Mononuclear cell (primary cell): ENCODE data around the gene INPP5A. TPM values are rescaled to one million over a fixed set of nuclear protein-coding genes. Genes with fewer than 3 reads are reported as not detected.

ENCODE experiments used
- H3K27me3 ChIP-seq: 2 replicates; pipeline ENCODE4 v1.6.0; 2011; ENCODE audit warnings: low read length, control low read depth; ENCODE audit not compliant: insufficient read depth
- H3K4me1 ChIP-seq: 2 replicates; pipeline ENCODE4 v1.5.1; 2011; ENCODE audit warnings: mild to moderate bottlenecking, low read length, control low read depth; ENCODE audit not compliant: insufficient read depth
- H3K4me3 ChIP-seq: 2 replicates; pipeline ENCODE4 v1.5.1; 2011; ENCODE audit warnings: mild to moderate bottlenecking, low read length, moderate library complexity
- H3K9me3 ChIP-seq: 2 replicates; pipeline ENCODE4 v1.5.1; 2011; ENCODE audit warnings: low read depth, mild to moderate bottlenecking, control low read depth, low read length
- total RNA-seq: library from RNA; depleted of rRNA; stranded (reverse); fragments of >200 nt; gene quantifications from one replicate; pipeline ENCODE4 v1.2.3, GENCODE V29; 2012

INPP5A gene
- total RNA-seq, 1 donor: 18.6 TPM

DNA sequence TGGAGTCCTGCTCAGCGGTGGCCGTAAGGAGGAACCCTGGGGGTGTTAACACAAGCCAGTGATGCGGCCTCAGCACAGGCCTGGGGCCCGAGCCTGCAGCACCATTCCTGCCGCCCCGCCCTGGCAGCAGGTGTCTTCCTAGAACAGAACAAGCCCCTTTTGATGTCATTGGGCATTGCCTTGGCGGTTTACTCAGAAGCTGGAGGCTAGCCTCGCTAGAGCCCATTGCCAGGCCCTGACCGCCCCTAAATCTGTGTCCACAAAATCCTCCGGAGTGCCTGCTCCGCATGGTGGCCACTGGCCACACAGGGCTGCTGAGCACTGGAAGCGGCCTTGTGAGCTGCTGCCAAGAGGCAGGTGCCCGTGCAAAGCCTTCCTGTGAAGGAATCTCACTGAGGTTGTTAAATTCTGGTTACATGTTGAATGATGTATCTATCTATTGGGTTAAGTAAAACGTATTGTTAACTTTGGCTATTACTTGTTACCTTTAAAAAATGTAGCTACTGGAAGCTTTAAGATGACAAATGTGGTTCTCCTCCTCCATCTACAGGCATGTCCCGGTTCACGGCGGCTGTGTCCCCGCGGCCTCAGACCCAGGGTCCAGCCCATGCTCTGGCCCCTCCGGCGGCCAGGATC, 1.2 kb upstream of the INPP5A start:
- peaks cover 48% of the 10 kb centered on the region for H3K4me1 ChIP-seq
- no peaks in the 10 kb centered on the region for H3K9me3 ChIP-seq
- H3K4me3 ChIP-seq: peak overlapping the region; percentile 57
- H3K27me3 ChIP-seq: no peaks in the 10 kb centered on the region

DNA sequence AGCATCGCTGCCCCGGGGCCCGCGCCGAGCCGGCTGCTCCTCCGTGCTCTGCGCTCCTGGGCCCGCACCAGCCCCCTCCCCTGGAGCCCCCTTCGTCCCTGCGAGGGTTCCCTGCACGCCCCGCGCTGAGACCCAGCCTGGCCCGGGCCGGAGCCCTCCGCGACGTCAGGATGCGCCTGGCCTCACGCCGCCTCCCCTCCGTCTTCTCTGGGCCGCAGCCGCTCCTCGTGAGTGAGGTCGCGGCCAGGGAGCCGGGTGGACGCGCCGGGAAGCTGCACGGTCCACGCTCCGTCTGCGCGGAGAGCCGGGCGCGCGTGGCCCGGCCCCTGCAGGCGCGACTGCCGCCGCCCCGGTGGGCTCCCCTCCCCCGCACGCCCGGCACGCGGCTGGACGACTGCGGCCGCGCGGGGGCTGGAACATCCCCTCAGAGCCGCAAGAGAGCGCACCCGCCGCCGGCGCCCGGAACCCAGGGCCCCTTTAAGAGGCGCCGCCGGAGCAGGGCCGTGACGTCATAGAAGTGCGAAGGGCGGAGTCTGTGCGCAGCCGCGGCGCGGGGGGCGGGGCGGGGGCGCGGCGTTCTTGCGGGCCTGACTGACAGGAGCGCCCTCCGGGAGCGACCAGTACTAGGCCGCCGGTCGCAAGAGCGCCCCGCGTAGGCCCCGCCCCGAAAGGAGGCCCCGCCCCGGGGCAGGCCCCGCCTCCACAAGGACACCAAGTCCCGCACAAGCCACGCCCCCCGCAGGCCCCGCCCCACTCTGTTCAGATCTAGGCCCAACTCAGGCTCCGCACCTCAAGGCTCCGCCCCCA, 507 bp upstream of the INPP5A start:
- H3K4me3 ChIP-seq: peak overlapping the region; percentile 57
- peaks cover 55% of the 10 kb centered on the region for H3K4me1 ChIP-seq
- no peaks in the 10 kb centered on the region for H3K27me3 ChIP-seq
- H3K9me3 ChIP-seq: no peaks in the 10 kb centered on the region

DNA sequence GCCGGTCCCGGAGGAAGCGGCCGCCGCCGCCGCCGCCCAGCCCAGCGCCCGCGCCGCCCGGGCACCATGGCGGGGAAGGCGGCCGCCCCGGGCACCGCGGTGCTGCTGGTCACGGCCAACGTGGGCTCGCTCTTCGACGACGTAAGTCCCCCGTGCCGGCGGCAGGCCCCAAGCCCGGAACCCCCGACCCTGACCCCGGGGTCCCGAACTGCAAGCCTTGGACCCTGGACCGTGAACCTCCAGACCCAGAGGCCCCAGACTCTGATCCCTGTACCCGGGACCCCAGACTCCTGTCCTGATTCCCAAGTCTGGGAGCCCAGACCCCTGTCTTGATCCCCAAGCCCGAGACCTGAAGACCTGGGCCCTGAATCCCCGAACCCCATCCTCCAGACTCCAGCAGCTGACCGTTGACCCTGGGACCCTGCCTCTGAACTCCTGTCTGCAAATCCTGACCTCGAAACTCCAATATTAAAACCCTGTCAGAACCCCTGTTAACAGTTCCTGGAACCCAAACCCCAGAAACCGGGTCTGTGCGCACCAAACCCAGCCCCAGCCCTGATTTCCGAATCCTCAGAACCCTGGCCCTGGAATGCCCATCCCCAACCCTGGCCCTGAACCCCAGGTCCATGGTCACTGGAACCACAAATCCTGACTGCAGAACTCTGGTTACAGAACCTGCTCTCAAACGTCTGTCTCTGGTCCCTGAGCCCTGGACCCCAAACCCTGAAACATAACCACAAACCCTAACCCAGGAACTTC, 623 bp downstream of the INPP5A start:
- no peaks in the 10 kb centered on the region for H3K27me3 ChIP-seq
- peaks cover 61% of the 10 kb centered on the region for H3K4me1 ChIP-seq
- H3K4me3 ChIP-seq: peak overlapping the region; percentile 59
- H3K9me3 ChIP-seq: no peaks in the 10 kb centered on the region

DNA sequence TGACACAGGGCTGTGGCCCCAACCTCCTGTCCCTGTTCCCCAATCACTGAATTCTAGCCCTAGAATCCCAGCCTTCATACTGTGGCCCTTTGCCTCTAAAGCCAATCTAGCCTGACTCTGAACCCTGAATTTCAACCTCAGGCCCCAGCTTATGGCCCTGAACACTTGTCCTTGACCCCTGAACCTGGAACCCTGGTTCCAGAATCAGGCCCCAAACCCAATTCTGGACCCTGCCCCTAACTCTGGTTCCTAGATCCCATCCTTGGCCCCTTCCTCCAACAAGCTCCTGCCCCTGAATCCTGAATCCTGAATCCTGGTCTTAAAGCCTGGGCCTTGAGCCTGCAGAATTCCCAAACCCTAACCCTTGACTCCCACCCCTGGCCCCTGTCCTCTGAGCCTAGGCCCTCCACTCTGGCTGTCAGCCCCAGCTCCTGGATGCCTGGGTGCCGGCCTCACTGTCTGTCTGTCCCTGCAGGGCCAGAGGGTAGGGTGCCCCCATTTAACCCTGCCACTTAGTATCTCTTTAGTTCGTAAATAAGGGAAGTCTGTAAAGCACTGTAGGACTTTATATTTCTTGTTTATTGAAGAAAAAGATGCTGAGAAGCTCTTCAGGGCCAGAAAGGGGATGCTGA, 1.3 kb downstream of the INPP5A start:
- Histone ChIP-seq H3K4me3 (peak overlapping the region; percentile 59), H3K27me3 (no peaks in the 10 kb centered on the region), H3K4me1 (peaks cover 65% of the 10 kb centered on the region), H3K9me3 (no peaks in the 10 kb centered on the region)

DNA sequence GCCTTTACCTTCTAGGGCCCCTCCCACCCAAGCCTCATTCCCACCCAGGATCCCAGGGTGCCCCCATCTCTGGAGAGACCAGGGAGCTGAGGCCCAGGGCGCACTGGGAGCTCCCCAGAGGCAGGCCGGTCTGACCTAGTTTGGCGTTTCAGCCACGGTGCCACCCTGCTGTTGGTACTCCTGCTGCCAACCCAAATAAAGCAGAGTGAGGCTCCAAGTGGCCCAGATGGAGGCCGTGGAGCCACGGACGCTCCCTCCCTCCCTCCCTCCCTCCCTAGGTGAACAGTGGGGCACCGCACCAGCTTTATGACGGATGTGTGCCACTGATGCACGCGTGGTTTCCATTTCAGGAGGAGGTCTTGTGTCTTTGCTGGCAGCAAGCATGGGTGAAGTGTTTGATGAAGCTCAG, 1.8 kb downstream of the INPP5A start:
- H3K4me3 ChIP-seq: no peak overlapping the region
- H3K27me3 ChIP-seq: no peaks in the 10 kb centered on the region

DNA sequence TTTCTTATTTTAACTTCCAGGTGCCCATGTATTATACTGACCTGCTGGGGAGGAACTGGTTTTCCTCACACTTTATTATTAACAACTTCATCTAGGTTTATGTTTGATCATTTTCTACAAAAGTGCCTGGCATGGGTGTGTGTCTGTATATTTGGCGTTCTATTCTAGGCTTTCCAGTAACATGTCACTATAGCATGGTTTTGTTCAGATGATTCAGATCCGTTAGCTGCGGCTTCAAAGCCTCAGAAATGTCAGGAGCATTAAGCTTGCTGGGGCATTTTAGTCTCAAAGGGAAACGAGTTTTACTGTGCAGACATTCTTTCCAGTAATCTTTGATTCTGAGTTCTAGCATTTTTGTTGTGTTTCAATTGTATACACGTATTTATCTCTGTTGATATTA, 2.3 kb downstream of the INPP5A start:
- H3K4me3 ChIP-seq: no peak overlapping the region
- peaks cover 75% of the 10 kb centered on the region for H3K4me1 ChIP-seq
- no peaks in the 10 kb centered on the region for H3K27me3 ChIP-seq
- no peaks in the 10 kb centered on the region for H3K9me3 ChIP-seq

More for the DNA sequence above, 1.8 kb downstream of the INPP5A start:
- peaks cover 70% of the 10 kb centered on the region for H3K4me1 ChIP-seq
- no peaks in the 10 kb centered on the region for H3K9me3 ChIP-seq

DNA sequence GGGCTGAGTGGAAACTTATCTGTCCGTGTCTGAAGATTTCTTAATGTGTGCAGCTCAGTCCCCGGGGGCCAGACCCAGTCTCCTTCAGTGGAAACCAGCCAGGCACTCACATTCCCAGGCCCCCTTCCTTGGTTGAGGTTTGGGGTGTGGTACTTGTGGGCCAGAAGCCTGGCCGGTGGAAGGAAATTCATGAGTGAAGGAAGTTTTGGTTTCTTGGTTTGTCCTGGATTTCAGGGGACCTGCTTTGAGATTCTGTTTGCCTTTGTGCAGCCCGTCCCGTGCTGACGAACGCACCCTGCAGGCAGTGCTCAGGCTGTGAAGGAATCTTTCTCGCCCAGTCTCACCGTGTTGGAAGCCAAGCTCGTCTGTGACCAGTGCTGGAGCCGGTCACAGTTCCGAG, 2.9 kb downstream of the INPP5A start:
- no peaks in the 10 kb centered on the region for H3K9me3 ChIP-seq
- H3K27me3 ChIP-seq: no peaks in the 10 kb centered on the region
- H3K4me3 ChIP-seq: no peak overlapping the region
- H3K4me1 ChIP-seq: peaks cover 81% of the 10 kb centered on the region

DNA sequence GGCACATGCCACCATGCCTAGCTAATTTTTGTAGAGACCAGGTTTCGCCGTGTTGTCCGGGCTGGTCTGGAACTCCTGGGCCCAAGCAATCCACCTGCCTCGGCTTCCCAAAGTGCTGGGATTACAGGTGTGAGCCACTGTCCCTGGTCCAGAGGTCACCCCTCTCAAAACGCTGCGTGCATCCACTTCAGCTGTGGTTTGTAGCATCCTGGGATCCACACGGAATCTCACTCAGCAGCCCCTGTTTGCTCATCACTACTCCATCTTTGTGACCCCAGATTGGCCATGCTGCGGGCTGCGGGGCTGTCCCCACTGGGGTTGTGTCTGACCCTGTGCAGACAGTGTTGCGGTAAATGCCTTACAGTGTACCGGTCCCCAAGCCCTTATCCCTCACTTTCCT, 3.5 kb downstream of the INPP5A start:
- no peaks in the 10 kb centered on the region for H3K9me3 ChIP-seq
- H3K4me3 ChIP-seq: no peak overlapping the region
- H3K27me3 ChIP-seq: no peaks in the 10 kb centered on the region
- peaks cover 82% of the 10 kb centered on the region for H3K4me1 ChIP-seq

DNA sequence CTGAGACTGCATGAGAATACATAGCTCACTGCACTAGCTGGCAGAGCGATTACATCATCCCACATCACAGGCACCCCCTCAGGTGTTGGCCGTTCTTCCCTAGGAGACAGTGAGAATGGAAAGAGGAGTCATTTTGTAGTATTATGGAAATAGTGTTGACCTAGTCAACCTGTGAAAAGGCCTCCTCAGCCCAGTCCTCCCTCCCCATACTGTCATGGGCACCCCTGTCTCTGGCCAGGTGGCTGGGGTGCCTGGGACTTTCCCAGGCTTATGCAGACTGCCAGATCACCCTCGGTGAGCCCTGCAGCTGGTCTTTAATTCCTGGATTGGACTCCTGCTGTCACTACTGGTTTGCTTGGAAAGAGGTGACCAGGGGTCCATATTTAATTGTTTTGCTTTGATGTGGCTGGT, 4.0 kb downstream of the INPP5A start:
- Histone ChIP-seq H3K4me1 (peaks cover 82% of the 10 kb centered on the region), H3K4me3 (no peak overlapping the region), H3K27me3 (no peaks in the 10 kb centered on the region), H3K9me3 (no peaks in the 10 kb centered on the region)

DNA sequence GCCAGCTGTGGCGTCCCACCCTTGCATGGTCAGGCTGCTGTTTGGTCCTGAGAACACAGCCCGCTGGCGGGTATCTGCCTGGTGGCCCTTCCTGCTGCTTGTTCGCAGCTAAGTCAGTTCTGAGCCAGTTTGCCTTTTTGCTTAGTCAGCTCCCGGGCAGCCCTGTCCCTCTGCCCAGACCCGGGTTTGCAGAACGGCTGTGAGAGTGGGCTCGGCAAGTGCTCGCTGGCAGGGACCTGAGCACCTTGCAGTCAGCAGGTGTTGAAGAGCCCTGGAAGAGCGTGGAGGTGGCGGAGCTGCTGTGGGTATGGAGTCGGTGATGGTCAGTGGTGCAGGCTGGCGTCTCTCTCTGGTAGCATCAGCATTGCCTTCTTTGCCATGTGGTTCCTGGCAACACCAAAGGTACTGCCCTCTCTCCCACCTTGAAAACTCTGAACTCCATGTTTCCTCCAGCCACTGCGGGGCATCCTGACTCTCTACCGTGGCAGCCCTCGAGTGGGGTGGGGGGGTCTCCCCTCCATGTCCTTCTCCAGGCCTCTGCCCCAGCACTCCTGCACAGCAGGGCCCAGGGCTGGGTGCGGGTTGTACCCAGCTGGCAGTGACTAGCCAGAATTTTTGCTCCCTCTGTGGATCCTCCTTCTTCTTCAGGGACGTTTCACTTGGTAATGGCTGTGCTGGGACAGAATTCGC, 4.6 kb downstream of the INPP5A start:
- Histone ChIP-seq H3K9me3 (no peaks in the 10 kb centered on the region), H3K27me3 (no peaks in the 10 kb centered on the region), H3K4me3 (no peak overlapping the region), H3K4me1 (peaks cover 84% of the 10 kb centered on the region)

DNA sequence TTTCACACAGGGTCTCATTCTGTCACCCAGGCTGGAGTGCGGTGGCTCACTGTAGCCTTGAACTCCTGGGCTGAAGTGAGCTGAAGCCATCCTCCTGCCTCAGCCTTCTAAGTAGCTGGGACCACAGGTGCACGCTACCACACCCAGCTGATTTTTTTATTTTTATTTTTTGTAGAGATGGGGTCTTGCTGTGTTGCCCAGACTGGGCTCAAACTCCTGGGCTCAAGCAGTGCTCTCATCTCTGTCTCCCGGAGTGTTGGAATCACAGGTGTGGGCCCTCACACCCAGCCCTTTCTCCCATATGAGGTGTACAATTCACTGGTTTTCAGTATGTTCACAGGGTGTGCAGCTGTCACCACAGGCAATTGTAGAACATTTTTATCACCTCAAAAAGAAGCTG, 5.2 kb downstream of the INPP5A start:
- peaks cover 90% of the 10 kb centered on the region for H3K4me1 ChIP-seq
- H3K27me3 ChIP-seq: no peaks in the 10 kb centered on the region
- H3K9me3 ChIP-seq: no peaks in the 10 kb centered on the region
- no peak overlapping the region for H3K4me3 ChIP-seq

DNA sequence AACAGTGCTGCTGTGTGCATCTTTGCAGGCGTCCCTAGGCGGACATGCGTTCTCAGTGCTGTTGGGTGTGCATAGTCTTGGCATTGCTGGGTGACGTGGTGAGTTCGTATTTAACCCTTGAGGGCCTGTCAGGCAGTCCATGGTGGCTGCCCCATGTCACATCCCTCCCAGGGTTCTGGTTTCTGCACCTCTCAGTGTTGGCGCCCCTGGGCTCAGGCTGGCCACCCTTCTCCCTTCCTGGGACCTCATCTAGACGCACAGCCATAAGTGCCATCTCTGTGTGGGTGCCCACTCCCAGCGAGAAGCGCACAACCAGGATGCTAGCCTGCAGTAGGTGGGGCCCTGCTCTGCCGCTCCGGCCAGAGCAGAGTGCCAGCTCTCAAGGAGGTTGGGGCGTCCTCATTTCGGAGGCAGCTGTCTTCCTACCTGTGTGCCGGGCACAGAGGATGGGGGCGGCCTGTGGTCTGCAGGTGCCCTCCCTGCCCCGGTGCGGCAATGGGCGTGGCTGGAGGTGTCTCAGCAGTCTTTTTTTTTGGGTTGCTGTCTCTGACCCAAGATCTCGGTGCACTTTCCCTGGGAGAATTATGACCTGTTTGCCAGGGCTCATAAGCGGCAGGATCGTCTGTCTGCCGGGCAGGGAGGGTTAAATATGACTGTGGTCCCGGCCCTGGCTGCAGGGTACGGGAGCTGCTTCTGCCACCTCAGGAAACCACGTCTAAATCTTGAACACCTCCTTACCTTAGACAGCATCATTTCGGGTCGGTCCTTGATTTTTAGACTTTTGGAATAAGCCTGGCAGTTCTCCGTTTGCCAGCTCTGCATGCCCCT, 6.5 kb downstream of the INPP5A start:
- peak overlapping the region; percentile 14 for H3K4me3 ChIP-seq
- peaks cover 91% of the 10 kb centered on the region for H3K4me1 ChIP-seq
- H3K9me3 ChIP-seq: no peaks in the 10 kb centered on the region
- no peaks in the 10 kb centered on the region for H3K27me3 ChIP-seq

DNA sequence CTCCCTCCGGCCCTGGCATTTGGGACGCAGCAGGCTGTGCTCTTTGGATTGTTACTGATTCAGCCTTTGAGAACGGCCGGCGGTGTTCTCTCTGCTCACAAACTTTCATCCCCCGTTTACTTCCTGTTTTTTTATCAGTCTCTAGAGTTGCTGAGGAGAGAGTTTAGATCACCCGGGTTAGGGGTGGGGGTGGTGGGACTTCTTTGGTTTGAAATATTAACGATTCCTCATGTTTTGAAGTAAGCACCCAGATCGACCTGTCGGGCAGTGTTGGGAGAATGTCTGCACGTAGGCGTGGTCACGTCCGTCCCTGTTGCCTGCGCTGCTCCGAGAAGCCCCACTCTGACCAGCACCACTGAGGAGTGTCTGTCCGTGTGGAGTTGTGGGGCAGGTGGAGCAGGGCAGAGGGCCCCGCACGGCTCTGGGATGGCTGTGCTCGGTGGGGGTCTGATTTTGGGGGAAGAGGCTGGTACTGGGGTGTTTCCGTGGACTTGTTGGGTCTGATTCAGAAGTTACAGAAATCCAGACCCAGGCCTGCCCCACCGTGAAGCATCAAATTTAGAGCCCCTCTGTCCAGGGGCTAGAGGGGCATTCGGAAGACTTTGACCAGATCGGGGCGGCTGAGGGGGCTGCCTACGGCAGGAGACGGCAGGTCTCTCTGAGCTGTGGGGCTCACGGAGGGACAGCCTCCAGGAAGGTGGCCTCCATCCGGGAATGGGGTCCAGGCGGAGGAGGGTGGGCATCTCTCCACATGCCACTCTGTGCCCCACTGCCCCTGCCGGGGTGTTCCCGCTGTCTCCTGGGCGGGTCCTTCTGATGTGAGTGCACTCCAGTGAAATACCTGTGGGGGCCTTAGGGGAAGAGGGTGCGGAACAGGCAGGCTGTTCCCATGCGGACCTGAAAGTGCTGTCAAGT, 7.4 kb downstream of the INPP5A start:
- no peaks in the 10 kb centered on the region for H3K27me3 ChIP-seq
- H3K4me3 ChIP-seq: peak overlapping the region; percentile 14
- no peaks in the 10 kb centered on the region for H3K9me3 ChIP-seq
- H3K4me1 ChIP-seq: peaks cover 88% of the 10 kb centered on the region
